Measurements from ENCODE around the gene AAGAB.
"Not testable (repeated sequence)": the region's sequence is repeated elsewhere in the genome, so short reads cannot be mapped to it uniquely, and the experiment has no call there.

The AAGAB gene

DNA sequence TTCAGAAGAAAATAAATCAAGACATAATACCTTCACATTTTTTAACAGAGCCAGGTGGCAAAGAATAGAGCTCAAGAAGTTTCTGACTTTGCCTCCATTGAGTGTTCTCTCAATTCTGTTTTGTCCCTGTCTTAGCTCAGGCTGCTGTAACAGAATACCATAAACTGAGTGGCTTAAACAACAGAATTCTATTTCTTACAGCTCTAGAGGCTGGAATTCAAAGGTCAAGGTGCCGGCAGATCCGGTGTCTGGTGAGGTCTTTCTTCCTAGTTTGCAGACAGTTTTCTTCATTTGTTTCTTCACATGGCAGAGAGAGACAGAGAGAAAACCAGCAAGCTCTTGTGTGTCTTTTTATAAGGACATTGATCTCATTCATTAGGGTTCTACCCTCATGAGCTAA, 25.8 kb upstream of the AAGAB start:
- DNase-seq (ENCODE audit: insufficient read length, low spot score), result no peak
- FAIRE-seq, result no peak
- TF ChIP-seq POLR2AphosphoS5 (IDR thresholded peaks at IDR 0.05; ENCODE audit: low read depth, low read length), result no peak
- no peak for TF ChIP-seq POLR2A (IDR thresholded peaks at IDR 0.05; ENCODE audit: low read depth, low read length)
- no peak for TF ChIP-seq PAX5 (IDR thresholded peaks at IDR 0.05; ENCODE audit: insufficient read depth, low read length, severe bottlenecking)
- TF ChIP-seq POU2F2 (IDR thresholded peaks at IDR 0.05; ENCODE audit: low read depth, low read length), result no peak
- TF ChIP-seq SPI1 (IDR thresholded peaks at IDR 0.05; ENCODE audit: low read depth, low read length), result no peak
- TF ChIP-seq TAF1 (IDR thresholded peaks at IDR 0.05; ENCODE audit: low read depth, low read length), result no peak

DNA sequence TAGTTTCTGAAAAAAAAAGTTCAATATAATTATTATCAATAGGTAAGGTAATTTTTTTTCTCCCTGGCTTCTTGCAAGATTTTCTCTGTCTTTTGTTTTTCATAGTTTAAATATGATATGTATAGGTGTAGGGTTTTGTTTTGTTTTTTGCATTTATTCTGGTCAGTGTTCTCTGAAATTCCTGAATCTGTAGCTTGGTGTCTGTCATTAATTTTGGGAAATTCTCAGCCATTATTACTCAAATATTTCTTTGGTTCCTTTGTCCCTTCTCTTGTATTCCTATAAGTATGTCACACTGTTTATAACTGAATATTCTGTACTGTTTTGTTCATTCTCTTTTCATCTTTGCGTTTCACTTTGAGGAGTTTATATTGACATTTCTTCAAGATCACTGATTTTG, 22.2 kb upstream of the AAGAB start:
- DNase-seq (ENCODE audit: insufficient read length, low spot score) (no peak), FAIRE-seq (no peak)
- TF ChIP-seq POU2F2 (IDR thresholded peaks at IDR 0.05; ENCODE audit: low read depth, low read length) (no peak), TAF1 (IDR thresholded peaks at IDR 0.05; ENCODE audit: low read depth, low read length) (no peak), PAX5 (IDR thresholded peaks at IDR 0.05; ENCODE audit: insufficient read depth, low read length, severe bottlenecking) (no peak), SPI1 (IDR thresholded peaks at IDR 0.05; ENCODE audit: low read depth, low read length) (no peak), POLR2A (IDR thresholded peaks at IDR 0.05; ENCODE audit: low read depth, low read length) (no peak)

DNA sequence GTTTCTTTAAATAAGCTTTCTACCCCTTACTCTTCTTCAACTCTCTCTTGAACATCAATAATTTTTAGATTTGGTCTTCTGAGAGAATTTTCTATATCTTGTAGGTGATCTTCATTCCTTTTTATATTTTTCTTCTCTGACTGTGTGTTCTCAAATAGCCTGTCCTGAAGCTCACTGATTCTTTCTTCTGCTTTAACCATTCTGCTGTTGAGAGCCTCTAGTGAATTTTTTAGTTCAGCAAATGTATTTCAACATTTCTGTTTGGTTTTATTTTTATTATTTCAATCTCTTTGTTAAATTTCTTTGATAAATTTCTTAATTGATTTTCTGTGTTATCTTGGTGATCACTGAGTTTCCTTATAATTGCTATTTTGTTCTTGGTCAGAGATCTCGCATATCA, 19.8 kb upstream of the AAGAB start:
- DNase-seq (ENCODE audit: insufficient read length, low spot score), result no peak
- FAIRE-seq, result no peak
- TF ChIP-seq POLR2AphosphoS5 (IDR thresholded peaks at IDR 0.05; ENCODE audit: low read depth, low read length) (no peak), TAF1 (IDR thresholded peaks at IDR 0.05; ENCODE audit: low read depth, low read length) (no peak), SPI1 (IDR thresholded peaks at IDR 0.05; ENCODE audit: low read depth, low read length) (no peak), POU2F2 (IDR thresholded peaks at IDR 0.05; ENCODE audit: low read depth, low read length) (no peak), POLR2A (IDR thresholded peaks at IDR 0.05; ENCODE audit: low read depth, low read length) (no peak), PAX5 (IDR thresholded peaks at IDR 0.05; ENCODE audit: insufficient read depth, low read length, severe bottlenecking) (no peak)

DNA sequence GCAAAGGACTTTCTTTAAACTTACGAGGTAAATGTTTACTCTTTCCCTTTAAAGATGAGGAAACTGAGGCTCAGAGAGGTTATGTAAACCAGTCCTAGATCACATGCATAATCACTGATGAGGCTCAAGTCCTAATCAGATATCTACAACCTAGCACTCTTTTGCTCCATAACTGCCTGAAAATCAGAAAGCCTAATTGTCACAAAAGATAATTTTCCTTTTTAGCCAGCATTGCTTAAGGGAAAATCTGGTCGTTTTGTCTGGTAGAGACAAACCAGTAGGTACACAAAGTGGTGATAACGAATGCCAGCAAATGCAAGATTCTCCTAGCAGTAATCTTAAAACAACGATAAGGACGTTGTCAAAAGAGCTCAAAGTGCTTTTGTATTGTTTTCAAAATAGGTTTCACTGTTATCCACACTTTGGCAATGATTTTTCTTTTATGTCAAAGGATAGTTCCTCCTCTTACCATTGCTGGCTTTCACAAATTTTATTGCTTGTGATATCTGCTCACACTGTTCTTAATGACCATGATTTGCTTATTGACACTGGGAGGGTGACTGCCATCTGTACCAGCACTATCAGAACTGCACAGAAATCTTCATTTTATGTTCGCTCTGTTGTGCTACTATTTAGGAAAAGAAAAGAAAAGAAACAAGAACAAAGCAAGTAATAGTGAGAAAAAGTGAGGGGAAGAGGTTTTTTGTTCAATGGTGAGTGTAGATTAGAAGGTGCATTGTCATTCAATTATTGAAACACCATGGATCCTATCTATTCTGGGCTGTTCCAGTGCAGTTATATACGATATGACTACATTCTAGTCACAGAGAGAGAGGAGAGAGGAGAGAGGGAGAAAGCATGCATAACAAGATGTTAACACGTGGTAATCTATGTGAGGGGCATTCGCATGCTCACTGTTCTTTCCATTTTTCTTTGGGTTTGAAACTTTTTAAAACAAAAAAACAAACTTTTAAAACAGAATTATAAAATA, 13.8 kb upstream of the AAGAB start:
- DNase-seq (ENCODE audit: insufficient read length, low spot score) (no peak), FAIRE-seq (peak; percentile 26)
- TF ChIP-seq SPI1 (IDR thresholded peaks at IDR 0.05; ENCODE audit: low read depth, low read length), result no peak
- TF ChIP-seq TAF1 (IDR thresholded peaks at IDR 0.05; ENCODE audit: low read depth, low read length), result no peak
- TF ChIP-seq POU2F2 (IDR thresholded peaks at IDR 0.05; ENCODE audit: low read depth, low read length), result no peak
- no peak for TF ChIP-seq POLR2AphosphoS5 (IDR thresholded peaks at IDR 0.05; ENCODE audit: low read depth, low read length)
- no peak for TF ChIP-seq PAX5 (IDR thresholded peaks at IDR 0.05; ENCODE audit: insufficient read depth, low read length, severe bottlenecking)
- TF ChIP-seq POLR2A (IDR thresholded peaks at IDR 0.05; ENCODE audit: low read depth, low read length), result no peak

DNA sequence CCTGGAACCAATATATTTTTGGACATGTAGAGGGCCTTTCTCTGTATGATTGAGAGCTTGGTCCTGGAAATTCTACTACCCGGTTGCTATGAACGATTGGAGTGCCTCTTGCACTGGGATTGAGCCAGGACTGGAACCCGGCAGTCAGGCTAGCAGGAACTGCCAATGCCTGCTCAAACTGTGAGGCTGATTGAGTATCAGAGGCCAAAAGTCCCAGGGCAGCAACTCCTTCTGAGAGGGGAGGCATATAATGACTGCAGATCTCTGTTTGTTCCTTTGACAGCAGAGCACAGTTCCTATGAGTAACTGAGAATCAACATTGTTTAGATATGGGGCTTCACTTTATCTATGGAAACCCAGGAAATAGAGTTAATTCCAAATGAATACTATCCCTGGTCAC, 13.0 kb upstream of the AAGAB start:
- no peak for TF ChIP-seq POU2F2 (IDR thresholded peaks at IDR 0.05; ENCODE audit: low read depth, low read length)
- TF ChIP-seq SPI1 (IDR thresholded peaks at IDR 0.05; ENCODE audit: low read depth, low read length), result no peak
- no peak for TF ChIP-seq PAX5 (IDR thresholded peaks at IDR 0.05; ENCODE audit: insufficient read depth, low read length, severe bottlenecking)
- no peak for TF ChIP-seq POLR2AphosphoS5 (IDR thresholded peaks at IDR 0.05; ENCODE audit: low read depth, low read length)
- no peak for TF ChIP-seq TAF1 (IDR thresholded peaks at IDR 0.05; ENCODE audit: low read depth, low read length)
- TF ChIP-seq POLR2A (IDR thresholded peaks at IDR 0.05; ENCODE audit: low read depth, low read length), result no peak
- FAIRE-seq, result no peak
- DNase-seq (ENCODE audit: insufficient read length, low spot score), result no peak

DNA sequence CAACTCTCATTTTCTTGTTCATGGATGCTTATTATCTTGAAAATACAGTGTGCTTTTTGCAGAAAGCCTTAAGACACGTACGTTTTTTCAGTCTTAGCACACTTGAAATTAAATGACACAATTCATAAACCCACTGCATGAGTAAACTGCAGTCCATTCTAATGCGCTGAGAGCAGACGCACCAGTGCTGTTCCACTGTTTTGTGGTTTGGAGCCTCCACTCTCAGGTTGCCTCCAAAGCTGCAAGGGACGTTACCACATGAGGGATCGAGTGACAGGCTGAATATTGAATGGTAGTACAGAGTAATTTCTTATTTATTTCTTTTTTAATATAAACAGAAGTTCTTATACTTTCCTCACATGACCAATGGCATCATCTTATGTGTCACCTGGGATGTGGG, 12.4 kb upstream of the AAGAB start:
- DNase-seq (ENCODE audit: insufficient read length, low spot score), result no peak
- FAIRE-seq, result no peak
- TF ChIP-seq PAX5 (IDR thresholded peaks at IDR 0.05; ENCODE audit: insufficient read depth, low read length, severe bottlenecking) (no peak), POLR2AphosphoS5 (IDR thresholded peaks at IDR 0.05; ENCODE audit: low read depth, low read length) (no peak), POLR2A (IDR thresholded peaks at IDR 0.05; ENCODE audit: low read depth, low read length) (no peak), POU2F2 (IDR thresholded peaks at IDR 0.05; ENCODE audit: low read depth, low read length) (no peak), TAF1 (IDR thresholded peaks at IDR 0.05; ENCODE audit: low read depth, low read length) (no peak), SPI1 (IDR thresholded peaks at IDR 0.05; ENCODE audit: low read depth, low read length) (no peak)

DNA sequence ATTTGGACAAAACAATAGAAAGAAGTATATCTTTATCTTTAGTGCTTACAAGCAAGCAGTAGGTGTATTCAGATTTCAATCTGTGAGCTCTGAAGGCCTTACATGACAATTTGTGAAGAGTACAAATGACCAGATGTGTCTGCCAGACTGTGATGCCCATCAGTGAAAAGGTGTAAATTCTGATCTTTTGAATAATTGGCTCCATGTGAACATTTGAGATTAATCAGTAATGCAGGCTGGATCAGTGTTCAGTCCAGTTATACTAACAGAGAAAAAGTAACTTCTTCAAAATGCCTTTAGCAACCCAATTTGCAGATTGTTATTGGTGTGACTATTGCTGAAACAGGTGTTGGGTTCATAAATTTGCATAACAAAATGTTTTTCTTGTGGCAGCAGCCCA, 5.3 kb upstream of the AAGAB start:
- FAIRE-seq (no peak), DNase-seq (ENCODE audit: insufficient read length, low spot score) (no peak)
- TF ChIP-seq POU2F2 (IDR thresholded peaks at IDR 0.05; ENCODE audit: low read depth, low read length) (no peak), PAX5 (IDR thresholded peaks at IDR 0.05; ENCODE audit: insufficient read depth, low read length, severe bottlenecking) (no peak), SPI1 (IDR thresholded peaks at IDR 0.05; ENCODE audit: low read depth, low read length) (no peak), POLR2AphosphoS5 (IDR thresholded peaks at IDR 0.05; ENCODE audit: low read depth, low read length) (no peak), TAF1 (IDR thresholded peaks at IDR 0.05; ENCODE audit: low read depth, low read length) (no peak), POLR2A (IDR thresholded peaks at IDR 0.05; ENCODE audit: low read depth, low read length) (no peak)

DNA sequence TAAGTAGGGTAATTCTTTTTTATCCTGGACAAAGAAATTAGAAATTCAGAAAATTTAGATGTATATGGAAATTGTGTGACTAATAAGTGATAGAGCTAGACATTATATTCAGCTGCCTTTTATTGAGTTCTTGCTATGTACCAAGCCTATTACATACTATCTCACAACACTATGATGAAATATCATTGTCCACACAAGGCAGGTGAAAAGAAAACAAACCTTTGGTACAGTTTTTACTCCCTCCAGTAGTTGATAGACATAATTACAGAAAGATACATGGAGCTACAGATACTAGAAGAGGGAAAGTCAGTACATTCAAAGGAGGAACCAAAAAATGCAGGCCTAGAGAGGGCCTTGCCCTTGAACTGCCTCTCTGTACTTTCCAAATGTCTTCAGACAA, 4.9 kb upstream of the AAGAB start:
- no peak for TF ChIP-seq SPI1 (IDR thresholded peaks at IDR 0.05; ENCODE audit: low read depth, low read length)
- TF ChIP-seq TAF1 (IDR thresholded peaks at IDR 0.05; ENCODE audit: low read depth, low read length), result no peak
- TF ChIP-seq PAX5 (IDR thresholded peaks at IDR 0.05; ENCODE audit: insufficient read depth, low read length, severe bottlenecking), result no peak
- TF ChIP-seq POLR2A (IDR thresholded peaks at IDR 0.05; ENCODE audit: low read depth, low read length), result no peak
- TF ChIP-seq POLR2AphosphoS5 (IDR thresholded peaks at IDR 0.05; ENCODE audit: low read depth, low read length), result no peak
- TF ChIP-seq POU2F2 (IDR thresholded peaks at IDR 0.05; ENCODE audit: low read depth, low read length), result no peak
- DNase-seq (ENCODE audit: insufficient read length, low spot score) (no peak), FAIRE-seq (no peak)

DNA sequence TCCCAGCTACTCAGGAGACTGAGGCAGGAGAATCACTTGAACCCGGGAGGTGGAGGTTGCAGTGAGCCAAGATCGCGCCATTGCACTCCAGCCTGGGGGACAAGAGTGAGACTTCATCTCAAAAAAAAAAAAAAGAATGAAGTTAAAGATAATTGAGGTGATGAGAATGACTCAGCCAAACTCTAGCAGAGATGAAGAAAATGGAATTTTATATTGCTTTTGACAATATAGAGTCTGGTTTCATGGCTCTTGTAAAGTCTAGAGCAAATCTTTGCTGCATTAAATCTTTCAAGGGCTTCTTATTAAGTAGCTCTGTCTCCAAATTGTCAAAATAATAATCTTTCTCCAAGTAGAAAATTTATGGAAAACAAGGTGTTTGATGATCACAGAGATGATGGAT, 4.0 kb upstream of the AAGAB start:
- not testable (repeated sequence) for FAIRE-seq; DNase-seq (ENCODE audit: insufficient read length, low spot score)

DNA sequence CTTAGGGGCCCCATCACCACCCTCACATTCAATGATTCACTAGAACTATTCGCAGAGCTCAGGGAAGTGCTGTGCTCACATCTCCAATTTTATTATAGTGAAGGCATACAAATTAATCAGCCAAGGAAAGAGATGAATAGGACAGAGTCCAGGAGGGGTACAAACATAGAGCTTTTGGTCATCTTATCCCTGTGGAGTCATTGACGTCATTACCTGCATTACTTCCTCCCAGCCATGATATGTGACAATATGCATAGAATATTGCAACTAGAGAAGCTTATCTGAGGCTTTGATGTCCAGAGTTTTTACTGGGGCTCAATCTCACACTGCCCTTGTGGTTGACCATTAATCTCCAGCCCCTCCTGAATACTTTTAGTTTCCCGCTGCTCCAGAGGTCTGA, 1.6 kb upstream of the AAGAB start:
- DNase-seq (ENCODE audit: insufficient read length, low spot score) (no peak), FAIRE-seq (no peak)
- TF ChIP-seq POU2F2 (IDR thresholded peaks at IDR 0.05; ENCODE audit: low read depth, low read length) (no peak), TAF1 (IDR thresholded peaks at IDR 0.05; ENCODE audit: low read depth, low read length) (no peak), PAX5 (IDR thresholded peaks at IDR 0.05; ENCODE audit: insufficient read depth, low read length, severe bottlenecking) (no peak), POLR2AphosphoS5 (IDR thresholded peaks at IDR 0.05; ENCODE audit: low read depth, low read length) (no peak), POLR2A (IDR thresholded peaks at IDR 0.05; ENCODE audit: low read depth, low read length) (no peak), SPI1 (IDR thresholded peaks at IDR 0.05; ENCODE audit: low read depth, low read length) (no peak)

Measured in GM12891 (cell line).